Activated CD4-positive, CD25-positive, alpha-beta regulatory T cell treated with anti-CD3 and anti-CD28 coated beads, Interleukin-2, amount 50 U/mL, for 72 hours (primary cell): ENCODE results near the gene NLGN2.

Experiments
- DNase-seq: peaks from one replicate; pipeline ENCODE4 v3.0.0; 2021

Gene NLGN2

DNA sequence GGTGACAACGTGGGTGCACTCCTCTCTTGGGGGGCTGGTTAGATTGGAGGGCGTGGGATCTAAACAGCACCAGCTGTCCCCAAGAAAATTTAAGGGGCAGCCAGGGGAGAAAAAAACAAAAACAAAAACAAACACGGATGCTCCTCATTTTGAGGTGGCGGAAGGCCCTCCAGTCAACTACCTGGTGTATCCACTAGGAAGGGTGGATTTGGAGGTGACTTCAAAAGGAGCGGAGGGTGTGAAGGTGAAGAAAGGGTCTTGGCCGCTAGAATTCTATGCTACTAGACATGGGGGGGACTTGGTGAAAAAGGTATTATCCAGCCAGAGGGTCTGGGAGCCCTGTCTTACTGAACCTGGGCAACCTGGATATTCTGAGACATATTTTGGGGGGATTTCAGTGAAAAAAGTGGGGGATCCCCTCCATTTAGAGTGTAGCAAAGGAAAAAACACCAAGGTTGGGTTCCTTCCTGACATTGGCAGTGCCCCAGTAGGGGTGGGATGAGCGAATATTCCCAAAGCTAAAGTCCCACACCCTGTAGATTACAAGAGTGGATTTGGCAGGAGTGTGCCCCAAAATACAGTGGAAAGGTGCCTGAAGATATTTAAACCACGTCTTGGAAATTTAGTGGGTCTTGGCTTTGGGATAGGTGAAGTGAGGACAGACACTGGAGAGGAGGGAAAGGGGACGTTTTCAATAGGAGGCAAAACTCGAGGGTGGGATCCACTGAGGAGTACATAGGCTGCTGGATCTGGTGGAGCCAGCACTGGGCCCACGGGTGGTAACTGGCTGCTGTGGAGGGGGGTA, 31.2 kb downstream of the NLGN2 start:
- DNase-seq: no peak

DNA sequence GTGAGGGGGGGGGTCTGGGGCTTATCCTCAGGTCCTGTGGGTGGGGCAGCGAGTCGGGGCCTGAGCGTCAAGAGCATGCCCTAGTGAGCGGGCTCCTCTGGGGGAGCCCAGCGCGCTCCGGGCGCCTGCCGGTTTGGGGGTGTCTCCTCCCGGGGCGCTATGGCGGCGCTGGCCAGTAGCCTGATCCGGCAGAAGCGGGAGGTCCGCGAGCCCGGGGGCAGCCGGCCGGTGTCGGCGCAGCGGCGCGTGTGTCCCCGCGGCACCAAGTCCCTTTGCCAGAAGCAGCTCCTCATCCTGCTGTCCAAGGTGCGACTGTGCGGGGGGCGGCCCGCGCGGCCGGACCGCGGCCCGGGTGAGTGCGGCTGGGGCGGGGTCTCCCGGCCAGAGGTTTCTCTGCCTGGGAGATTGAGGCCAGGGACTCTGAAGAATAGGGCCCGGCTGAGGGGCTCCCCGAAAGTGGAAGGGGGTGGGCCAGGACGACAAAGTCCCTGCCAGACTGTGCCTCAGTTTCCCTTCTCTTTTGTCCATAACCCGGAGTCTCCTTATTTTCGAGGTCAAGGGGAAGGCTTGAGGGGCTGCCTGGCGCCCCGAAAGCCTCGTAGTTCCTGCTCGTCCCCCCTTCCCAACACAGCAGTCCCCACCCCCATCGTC, 31.9 kb downstream of the NLGN2 start, which contains the start of gene FGF11:
Gene FGF11 (plus strand): TSS at position 51 of the 651 bp plus-strand sequence. CDS start 109 bp downstream, at position 160.
- no peak for DNase-seq

DNA sequence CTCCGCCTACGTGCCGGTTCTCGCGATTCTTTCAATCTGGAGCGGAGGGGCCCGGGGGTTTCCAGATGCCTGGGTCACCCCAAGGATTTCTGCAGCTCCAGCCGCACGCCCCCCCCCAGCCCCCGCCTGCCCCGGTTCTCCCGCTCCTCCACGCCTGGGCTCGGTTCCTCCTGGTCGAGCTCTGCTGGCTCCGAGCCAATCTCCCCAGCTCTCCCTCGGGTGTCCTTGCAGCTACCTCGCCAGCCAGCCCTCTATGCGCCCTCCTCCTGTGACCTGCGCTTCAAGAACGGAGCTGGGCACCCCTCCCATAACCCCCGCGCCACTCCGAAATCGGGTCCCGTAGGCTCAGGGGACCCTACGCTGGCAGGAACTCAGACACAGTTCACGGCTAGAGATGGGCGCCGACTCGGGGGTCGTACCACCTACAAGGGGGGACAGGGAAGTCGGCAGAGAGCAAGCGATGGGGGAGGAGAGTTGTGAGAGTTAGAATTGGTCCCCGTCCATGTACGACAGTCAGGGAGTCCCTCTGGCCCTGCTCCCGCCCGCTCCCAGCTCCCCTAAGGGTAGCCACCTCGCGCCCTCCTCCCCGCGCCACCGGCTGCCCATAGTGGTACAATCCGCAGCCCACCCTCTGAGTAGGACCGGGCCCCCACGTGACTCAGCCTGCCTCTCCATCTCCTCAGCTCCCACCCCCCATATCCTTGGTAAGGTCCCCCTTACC, 32.6 kb downstream of the NLGN2 start:
- no peak for DNase-seq

DNA sequence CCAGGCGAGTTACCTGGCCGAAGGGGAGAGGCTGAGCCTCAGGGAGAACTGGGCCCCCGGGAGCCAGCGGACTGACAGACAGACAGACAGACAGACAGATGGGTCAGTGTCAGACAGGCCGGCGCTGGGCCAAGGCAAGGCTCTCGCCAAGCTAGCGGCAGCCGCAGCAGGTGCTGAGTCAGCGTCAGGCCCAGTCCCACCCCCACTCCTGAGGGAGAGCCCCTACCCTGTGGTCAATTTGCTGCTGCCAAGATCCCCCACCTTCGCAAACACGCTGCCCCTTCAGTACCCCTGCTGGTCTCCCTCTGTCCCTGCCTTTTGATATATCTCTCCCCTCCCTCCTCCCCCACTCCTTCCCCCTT, 33.2 kb downstream of the NLGN2 start:
- DNase-seq: no peak

DNA sequence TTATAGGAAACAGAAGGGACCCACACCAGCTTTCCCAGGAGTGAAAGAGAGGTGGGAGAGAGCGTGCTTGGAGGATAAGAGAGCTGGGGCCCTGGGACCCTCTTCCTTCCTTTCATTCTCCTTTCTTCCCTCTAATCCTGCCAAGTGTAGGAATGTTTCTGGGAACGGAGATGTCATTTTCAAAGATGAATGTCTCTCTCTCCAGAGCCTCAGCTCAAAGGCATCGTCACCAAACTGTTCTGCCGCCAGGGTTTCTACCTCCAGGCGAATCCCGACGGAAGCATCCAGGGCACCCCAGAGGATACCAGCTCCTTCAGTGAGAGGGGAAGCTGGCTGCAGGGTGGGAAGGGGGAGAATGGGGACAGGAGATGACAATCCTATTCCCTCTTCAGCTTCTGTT, 33.6 kb downstream of the NLGN2 start:
- no peak for DNase-seq

DNA sequence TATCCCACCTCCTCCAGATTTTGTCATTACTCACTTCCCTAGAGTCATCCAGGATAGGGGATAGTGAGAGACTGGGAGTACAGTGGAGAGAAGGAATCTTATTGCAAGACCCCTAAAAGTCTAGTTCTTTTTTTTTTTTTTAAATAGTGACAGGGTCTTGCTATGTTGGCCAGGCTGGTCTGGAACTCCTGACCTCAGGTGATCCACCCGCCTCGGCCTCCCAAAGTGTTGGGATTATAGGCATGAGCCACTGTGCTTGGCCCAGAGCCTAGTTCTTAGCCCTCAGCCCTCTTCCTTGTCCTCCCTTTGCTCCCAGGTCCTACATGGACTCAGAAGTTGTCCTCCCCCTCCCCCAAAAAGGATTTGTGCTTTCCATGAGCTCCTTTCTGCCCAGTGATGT, 34.5 kb downstream of the NLGN2 start:
- no peak for DNase-seq

DNA sequence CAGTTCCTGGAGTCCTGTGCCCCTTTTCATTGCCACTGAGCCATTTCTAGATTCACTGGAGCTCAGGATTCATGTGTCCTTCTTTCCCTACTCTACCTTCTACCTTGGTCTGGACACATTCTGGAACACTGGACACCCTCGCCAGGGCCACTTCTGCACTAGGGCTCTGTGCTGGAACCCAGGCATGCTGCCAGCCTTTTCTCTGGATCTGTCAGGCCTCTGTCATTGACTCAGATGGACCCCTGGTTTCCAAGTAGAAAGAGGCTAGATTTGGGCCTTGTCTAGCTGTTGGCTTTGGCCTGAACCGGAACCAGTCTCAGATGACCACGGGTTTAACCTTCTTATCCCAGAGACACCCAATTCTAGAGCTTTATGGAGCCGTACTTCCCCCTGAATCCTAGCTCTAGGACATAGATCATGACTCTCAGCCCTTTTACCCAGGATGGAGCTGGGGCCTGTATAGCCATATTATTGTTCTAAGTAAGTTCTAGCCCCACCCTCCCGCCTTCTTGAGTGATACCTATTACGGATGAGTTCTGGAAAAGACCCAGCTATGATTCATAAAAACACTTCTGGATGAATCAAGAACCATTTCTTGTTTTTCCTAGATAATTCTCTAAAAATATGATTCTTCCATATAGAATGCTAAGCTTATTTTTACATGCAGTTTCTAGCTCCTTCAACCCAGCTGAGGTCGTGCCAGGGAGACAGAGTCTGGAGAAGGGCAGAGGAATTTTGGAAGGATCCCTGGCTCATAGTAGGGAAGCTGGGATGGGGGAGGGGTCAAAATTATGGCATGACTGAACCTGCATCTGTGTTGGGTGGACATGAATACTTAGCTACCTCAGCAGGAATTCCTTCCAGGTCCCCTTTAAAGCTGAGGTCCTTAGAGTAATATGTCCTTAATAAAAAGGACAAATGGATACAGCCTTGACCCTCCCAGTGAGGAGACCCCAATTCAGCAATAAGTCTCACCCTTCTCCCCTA, 36.1 kb downstream of the NLGN2 start:
- DNase-seq: no peak

DNA sequence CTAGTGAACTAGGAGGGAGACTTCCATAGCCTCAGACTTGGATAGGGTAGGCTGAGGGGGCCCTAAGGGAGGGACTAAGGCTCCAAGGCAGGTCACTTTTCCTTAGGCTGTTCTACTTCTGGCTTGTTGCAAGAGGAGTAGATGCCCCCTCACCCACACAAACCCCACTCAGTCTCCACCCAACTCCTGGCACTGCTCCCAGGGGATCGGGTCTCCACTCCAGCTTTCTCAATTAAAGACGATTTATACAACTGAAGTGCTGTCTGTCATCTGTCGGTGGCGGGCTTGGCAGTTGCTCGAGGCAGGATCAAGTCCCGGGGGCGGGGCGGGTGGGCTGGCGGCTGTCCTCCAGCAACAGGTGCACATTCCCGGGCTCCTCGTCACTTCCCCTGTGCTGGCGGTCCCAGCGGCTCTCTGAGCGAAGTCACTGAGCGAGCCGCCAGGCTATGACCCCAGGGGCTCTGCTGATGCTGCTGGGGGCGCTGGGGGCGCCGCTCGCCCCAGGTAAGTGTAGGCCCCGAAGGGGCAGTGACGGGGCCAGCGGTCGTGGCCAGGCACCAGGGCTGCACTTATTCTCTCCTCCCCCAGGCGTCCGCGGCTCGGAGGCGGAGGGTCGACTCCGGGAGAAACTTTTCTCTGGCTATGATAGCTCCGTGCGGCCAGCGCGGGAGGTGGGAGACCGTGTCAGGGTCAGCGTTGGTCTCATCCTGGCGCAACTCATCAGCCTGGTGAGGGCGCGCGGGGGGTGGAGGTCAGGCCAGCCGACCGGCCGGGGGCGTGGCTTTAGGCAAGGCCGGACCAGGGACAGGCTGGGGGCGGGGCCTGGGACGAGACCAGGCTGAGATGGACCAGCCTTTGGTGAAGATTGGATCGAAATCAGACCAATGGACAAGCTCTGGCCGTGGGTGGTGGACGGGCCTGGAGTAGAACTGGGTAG, 37.3 kb downstream of the NLGN2 start, which contains the start of gene CHRNB1:
Gene CHRNB1 (plus strand): TSS at position 380 of the 937 bp plus-strand sequence. CDS start 67 bp downstream, at position 447.
- no peak for DNase-seq

DNA sequence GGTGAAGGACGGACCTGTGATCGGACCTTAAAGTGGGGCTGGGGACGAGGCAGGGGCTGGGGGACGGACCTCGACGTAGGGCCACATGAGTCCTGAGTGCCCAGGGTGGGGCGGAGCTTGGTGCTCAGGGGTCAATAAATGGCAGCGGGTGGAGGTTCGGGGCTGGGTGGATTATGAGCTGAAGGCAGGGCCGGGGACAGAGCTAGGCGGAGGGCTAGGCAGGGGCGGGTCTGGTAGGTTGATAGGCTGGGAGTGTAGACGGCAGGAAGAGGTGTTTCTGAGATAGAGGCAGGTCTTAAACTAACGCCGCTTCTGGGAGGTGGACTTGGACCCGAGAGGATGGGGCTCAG, 37.9 kb downstream of the NLGN2 start:
- DNase-seq: no peak

DNA sequence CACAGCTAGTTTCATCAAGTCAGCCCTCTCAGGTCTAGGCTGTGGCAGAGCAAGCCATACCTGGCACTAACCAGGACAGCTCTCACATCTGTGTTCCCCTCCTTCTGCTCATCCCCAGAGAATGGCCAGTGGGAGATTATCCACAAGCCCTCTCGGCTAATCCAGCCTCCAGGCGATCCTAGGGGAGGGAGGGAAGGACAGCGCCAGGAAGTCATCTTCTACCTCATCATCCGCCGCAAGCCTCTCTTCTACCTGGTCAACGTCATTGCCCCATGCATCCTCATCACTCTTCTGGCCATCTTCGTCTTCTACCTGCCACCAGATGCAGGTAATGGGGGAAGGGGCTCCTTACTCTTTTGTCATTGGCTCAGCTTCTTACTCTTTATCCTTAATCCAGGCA, 40.8 kb downstream of the NLGN2 start:
- no peak for DNase-seq

DNA sequence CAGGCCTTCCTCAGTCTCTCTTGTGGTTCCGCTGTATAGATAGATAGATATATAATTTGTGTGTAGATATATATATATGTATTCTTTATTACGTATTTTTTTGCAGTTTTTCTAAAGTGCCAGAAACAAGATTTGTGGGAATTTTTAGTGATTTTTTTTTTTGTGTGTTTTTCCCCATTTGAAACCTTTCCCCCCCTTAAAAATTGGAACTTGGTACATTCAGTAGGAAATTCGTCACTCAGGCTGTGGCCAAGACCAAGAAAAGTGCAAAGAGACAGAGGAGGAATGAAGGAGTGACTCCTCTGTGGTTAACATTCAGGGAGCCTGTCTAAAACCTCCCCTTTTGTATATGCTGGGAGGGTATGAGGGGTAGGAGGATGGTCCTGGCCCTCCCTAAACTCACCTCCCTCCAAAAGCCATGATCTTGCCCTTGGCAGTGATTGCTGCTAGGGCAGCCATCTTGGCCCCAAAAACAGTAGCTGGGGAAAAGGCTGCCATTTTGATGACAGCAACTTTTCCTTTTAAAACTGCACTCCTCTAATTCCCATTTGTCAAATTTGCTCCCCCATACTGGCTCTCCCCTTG, 52.4 kb downstream of the NLGN2 start:
- DNase-seq: no peak

DNA sequence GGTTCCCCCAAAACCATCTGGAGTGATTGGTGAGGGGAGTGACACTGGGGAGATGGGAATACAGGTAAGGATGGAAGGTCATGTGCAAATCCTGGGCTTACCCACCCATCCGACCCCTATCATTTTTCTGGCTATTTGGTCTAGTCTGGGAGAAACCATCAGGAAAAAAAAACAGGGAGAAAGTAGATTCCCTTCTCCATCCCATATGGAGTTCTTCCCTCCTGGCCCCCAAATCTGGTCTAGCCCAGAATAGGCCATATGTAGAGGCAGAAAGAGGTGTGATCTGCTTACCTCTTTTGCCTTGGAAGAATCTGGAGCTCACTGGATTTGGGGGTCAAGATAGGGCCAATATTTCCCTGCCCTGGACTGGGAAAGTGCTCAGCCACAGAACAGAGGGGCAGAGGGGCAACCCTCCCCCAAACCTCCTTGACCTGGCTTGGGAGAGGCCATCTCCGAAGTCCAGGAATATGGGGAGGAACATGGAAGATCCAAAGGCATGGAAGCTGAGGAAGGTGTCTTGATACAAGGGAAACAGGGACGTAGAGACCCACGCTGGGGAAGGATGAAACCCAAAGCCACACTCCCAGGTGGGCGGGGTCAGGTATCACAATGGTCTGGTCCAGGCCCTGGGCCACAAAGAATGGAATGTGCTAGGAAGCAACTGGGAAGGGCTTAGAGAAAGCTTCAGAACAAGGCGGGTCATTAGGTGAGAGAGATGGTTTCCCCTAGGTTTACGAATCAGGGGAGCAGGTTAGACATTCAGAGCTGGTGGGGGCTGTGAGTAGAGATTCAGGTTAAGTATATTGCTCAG, 53.4 kb downstream of the NLGN2 start:
- no peak for DNase-seq

DNA sequence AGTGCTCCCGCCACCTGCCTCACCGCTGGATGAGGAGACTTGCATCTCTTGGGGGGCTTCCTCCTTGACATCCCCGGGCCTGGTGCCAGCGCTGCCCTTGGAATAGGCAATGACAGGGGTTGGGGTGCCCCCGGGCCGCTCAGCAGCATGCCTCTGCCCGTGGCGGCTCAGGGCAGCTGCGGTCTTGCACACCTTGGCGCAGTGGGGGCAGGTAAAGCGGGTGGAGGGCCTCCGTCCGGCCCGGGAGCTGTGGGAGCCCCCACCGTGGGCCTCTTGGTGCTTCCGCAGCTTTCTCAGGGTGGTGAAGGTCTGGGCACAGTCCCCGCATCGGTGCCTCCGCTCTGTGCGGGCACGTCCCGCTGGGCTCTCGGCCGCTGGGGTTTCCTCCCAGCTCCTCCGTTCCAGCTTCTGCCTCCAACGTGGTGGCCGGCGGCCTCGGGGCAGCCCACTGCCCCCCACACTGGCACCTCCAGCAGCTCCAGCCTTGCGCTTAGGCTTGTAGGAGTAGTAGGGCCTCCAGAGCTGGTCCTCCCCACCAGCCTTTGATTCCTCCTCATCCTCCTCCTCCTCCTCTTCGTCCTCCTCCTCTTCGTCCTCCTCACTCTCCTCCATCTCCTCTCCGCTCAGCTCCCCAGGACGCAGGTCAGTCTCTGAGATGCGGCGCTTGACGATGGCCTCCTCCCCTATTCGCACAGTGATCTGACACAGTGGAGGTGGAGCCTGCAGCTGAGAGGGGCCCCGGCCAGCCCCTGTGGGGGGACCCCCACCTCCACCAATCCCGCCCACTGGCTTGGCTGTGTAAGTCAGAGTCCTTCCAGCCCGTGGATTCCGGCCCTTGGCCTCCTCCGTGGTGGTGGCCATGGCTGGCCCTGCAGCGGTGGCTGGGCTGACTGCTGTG, 55.1 kb downstream of the NLGN2 start:
- DNase-seq: no peak

DNA sequence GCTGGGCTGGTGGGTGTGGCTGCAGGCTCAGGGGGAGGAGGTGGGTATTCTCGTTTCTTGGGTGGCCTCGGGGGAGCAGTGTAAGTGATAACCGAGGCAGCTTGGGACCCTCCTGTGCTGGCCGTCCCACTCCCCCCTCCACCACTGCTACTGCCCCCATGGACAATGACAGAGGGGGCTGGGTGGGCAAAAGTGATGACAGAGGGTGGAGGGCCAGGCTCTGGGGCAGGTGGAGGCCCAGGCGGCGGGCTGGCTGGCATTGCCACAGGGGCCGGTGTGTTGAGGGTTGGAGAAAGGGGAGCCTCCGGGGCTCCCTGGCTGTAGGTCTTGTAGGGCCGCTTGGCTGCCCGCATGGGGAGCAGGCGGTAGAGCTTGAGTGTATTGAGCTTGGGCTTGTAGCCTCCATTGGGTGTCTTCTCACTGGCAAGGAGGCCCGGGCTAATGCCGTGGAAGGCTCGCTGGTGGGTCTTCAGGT, 55.8 kb downstream of the NLGN2 start:
- DNase-seq: no peak

DNA sequence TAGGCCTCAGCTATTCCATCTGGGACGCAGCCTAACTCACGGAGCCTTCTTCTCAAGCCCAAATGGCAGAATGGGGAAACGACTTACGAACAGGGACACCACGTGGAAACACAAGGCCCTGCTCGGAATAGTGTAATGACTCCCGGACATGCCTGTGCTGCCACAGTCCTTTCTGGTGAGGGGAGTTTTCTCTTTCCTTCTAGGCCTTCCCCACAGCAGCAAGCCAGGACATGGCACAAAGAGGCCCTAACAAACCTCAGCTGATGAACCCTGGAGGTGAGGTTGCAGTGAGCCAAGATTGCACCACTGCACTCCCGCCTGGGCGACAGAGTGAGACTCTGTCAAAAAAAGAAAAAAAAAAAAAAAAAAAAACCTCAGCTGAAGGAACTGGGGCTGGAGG, 56.4 kb downstream of the NLGN2 start:
- no peak for DNase-seq

DNA sequence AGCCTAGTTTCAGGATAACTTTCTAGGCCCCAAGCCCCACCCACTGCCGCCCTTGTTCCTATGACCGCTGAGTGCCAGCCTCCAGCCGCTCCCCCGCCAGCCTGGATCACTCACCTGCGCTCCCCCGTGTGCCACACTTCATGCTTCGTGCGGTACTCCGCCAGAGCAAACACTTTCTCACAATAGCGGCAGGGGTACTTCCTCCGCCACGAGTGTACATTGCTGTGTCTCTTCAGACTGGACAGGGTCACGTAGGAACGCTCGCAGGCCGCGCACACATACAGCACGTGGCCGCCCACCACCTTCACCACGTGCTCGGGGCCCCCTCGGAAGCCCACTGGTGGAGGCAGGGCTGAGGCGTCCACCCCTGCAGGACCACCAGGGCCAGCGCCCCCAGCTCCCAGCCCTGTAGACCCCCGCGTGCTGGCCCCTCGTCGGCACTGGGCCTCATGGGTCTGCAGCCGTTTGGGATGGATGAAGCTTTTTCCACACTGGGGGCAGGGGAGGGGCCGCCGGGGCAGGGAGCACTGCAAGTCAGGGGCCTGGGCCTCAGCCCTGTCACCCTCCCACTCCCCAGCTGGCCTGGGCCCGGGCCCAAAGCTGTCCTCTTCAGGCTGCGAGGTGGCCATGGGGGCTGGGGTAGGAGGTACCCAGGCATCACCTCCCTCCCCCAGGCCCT, 58.1 kb downstream of the NLGN2 start:
- no peak for DNase-seq

DNA sequence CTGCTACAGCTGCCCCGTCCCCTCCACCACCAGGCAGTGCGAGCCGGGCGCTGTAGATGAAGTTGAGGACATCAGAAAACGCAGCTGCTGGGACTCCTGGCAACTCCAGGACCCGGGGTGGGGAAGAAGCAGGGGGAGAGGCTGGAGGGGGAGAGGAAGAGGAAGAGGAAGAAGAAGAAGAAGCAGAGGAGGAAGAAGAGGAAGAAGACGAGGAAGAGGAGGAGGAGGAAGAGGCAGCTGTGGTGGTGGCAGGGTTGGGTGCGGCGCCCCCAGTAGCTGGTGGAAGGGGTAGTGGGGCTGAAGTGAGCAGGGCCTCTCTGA, 58.6 kb downstream of the NLGN2 start:
- no peak for DNase-seq

DNA sequence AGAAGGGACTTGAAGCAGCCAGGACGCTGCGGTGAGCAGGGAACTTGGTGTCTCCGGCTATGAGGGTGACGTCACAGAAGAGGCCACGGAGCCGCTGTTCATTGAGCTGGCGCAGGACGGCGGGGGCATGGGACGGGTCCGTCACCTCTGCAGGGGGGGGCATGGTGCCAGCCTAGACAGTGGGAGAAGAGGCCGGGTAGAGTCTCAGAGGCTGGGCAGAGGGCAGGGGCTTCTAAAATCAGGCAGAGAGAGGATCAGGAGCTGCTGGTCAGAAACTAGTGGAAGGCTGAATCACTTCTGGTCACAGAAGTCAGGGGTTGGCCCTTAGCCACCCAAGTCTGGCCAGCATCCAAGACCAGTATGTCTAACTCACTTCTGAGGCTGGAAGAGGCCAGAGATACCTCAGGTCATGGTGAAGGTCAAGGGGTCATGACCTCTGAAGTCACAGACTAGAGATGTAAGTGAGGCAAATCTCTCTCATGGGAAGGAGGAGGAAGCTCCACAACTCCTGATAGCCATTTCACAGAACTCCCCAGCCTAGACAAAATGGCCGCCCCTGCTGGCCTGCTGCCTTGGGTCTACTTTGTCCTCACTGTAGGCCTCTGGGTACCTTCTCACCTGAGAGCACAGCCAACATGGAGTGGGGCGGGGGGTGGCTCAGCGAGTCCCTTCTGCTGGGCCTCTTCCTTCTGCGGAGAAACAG, 59.1 kb downstream of the NLGN2 start:
- no peak for DNase-seq
